GM12872 (cell line): ENCODE results near the gene TMEM161A.

Experiments used
- TF ChIP-seq, protein P1 (sequence below): IDR thresholded peaks from 3 replicates; pipeline ENCODE4 v1.5.1; 2011; ENCODE audit warnings: low read depth, mild to moderate bottlenecking, low read length, moderate library complexity; ENCODE audit not compliant: insufficient read depth

The TMEM161A gene

GRCh38 chr19:19151418-19151817, 13.1 kb upstream of the TMEM161A start:
- TF ChIP-seq, protein P1, sequence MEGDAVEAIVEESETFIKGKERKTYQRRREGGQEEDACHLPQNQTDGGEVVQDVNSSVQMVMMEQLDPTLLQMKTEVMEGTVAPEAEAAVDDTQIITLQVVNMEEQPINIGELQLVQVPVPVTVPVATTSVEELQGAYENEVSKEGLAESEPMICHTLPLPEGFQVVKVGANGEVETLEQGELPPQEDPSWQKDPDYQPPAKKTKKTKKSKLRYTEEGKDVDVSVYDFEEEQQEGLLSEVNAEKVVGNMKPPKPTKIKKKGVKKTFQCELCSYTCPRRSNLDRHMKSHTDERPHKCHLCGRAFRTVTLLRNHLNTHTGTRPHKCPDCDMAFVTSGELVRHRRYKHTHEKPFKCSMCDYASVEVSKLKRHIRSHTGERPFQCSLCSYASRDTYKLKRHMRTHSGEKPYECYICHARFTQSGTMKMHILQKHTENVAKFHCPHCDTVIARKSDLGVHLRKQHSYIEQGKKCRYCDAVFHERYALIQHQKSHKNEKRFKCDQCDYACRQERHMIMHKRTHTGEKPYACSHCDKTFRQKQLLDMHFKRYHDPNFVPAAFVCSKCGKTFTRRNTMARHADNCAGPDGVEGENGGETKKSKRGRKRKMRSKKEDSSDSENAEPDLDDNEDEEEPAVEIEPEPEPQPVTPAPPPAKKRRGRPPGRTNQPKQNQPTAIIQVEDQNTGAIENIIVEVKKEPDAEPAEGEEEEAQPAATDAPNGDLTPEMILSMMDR, result no peak

DNA sequence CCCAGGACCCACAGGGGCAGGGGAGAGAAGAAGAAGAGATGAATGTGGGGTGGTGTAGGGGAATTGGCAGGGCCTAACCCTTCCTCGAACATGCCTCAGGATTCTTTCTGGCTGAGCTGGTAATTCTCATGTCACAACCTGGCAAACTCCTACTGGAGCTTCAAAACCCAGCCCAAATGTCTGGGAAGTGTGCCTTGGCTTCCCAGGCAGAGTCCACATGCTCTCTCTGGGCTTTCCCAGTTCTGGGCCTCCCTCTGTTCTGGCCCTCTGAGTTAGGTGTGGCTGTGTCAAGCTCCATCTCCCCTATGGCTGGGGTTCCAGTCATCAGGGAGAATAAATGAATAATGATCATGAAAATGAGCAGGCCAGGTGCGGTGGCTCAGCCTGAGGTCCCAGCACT, 11.2 kb upstream of the TMEM161A start:
- TF ChIP-seq, protein P1, result no peak

DNA sequence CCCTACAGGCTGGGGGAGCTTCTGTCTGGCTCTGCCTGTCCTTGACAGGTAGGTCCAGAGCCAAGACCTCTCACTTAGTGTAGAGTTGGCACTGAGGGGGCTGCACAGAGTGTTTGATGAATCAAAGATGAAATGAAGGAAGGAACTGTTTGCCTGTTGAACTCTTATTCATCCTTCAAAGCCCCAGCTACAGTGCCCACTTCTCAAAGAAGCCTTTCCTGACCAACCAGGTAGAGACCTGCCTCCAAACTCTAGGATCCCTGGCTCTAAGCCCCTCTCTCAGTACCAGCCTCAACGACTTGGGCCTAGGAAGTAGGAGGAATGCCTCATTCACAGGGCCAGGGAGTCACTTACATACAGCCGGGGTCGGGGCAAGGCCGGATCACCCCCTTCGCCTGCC, 9.1 kb upstream of the TMEM161A start:
- TF ChIP-seq, protein P1, result no peak

GRCh38 chr19:19146865-19147264, 8.6 kb upstream of the TMEM161A start:
- TF ChIP-seq, protein P1, result no peak

DNA sequence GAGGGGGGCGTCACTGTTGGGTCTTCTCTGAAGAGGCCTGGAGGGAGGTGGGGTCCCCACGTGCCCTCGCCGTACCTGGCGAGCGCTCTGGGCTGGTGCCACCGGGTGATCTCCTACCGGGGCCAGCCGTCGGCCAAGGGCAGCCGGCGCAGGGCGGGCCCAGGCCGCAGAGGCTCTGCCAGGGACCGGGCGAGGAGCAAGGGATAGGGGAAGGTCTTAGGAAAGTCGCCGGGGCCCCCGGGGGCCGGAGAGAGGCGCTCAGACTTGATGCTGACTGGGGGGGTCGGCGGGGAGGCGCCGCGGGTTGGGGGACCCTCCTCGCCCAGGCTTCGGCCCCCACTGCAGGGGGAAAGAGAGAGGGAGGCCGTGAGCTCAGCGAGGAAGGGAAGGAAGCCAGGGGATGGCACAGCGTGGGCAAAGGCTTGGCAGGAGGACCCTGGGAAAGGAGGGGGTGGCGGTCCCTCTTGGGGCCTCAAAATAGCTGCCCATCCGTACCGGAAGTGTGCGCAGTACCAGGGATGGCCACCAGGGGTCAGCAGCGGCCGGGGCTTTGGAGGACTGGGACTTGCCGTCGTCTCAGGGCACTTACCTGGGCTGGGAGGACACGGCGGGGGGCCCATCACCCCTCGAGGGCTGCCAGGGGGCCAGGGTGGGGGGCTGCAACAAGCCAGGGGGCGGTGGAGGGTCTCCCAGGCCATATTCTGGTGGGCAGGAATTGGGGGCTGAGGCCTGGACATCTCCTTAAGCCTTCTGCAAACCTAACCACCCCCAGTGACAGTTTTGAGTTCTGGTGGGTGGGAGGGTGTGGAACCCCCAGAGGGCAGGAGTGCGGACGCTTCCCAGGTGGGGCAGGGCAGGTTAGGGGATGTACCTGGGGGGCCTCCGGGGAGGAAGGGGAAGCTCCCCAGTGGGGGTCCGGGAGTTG, 7.7 kb upstream of the TMEM161A start:
- TF ChIP-seq, protein P1, result peak; percentile 96

- TF ChIP-seq, protein P1, result no peak
Observed at GRCh38 chr19:19145281-19145680, 7.0 kb upstream of the TMEM161A start.

GRCh38 chr19:19142347-19142746, 4.1 kb upstream of the TMEM161A start:
- TF ChIP-seq, protein P1, result no peak
